Skeletal muscle satellite cell (primary cell): ENCODE results near the gene KRTAP10-5. TPM values are rescaled to one million over a fixed set of nuclear protein-coding genes. Genes with fewer than 3 reads are reported as not detected.
"Not testable (repeated sequence)": the region's sequence is repeated elsewhere in the genome, so short reads cannot be mapped to it uniquely, and the experiment has no call there.

ENCODE experiments used
- H3K27me3 ChIP-seq: 2 replicates; pipeline ENCODE4 v1.7.0; 2013; ENCODE audit warnings: low read length; ENCODE audit not compliant: control insufficient read depth, insufficient read depth
- H3K36me3 ChIP-seq: 2 replicates; pipeline ENCODE4 v1.7.0; 2013; ENCODE audit warnings: mild to moderate bottlenecking, control low read depth, low read length; ENCODE audit not compliant: insufficient read depth
- H3K4me1 ChIP-seq: 2 replicates; pipeline ENCODE4 v1.7.0; 2013; ENCODE audit warnings: low read length; ENCODE audit not compliant: control insufficient read depth, insufficient read depth
- H3K4me2 ChIP-seq: 2 replicates; pipeline ENCODE4 v1.7.0; 2013; ENCODE audit warnings: mild to moderate bottlenecking, low read length
- H3K4me3 ChIP-seq: 2 replicates; pipeline ENCODE4 v1.7.0; 2013; ENCODE audit warnings: low read length
- H3K9ac ChIP-seq: 2 replicates; pipeline ENCODE4 v1.7.0; 2013; ENCODE audit warnings: mild to moderate bottlenecking, low read depth, low read length, moderate library complexity
- H3K9me3 ChIP-seq: replicated peaks from 2 replicates; pipeline ENCODE4 v1.7.0; 2013; ENCODE audit warnings: mild to moderate bottlenecking, control low read depth, low read length
- total RNA-seq: library from RNA; depleted of rRNA; stranded (reverse); fragments of >200 nt; gene quantifications from 2 replicates; pipeline ENCODE4 v1.2.3, GENCODE V29; 2012; rRNA removed

Gene KRTAP10-5, protein sequence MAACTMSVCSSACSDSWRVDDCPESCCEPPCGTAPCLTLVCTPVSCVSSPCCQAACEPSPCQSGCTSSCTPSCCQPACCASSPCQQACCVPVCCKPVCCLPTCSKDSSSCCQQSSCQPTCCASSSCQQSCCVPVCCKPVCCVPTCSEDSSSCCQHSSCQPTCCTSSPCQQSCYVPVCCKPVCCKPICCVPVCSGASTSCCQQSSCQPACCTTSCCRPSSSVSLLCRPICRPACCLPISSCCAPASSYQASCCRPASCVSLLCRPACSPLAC
- total RNA-seq = not detected in 2 replicates

DNA sequence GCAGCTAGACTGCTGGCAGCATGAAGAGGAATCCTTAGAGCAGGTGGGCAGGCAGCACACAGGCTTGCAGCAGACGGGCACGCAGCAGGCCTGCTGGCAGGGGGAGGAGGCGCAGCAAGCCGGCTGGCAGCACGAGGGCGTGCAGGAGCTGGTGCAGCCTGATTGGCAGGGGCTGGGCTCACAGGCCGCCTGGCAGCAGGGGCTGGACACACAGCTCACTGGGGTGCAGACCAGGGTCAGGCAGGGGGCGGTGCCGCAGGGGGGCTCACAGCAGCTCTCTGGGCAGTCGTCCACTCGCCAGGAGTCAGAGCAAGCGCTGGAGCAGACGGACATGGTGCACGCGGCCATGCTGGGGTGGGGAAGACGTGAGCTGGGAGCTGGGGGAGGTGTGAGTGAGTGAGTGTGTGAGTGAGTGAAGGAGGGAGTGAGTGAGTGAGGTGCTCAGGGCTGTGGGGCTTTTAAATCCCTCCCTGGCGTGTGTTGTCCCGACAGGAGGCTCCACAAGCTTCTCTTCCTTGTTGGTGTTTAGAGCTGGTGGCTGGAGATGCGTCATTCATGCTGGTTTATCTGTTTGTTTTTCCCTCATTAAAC lies at the start of gene KRTAP10-5:
Gene KRTAP10-5, minus strand, starts transcription at position 374 of the 591 bp plus-strand sequence. Its CDS starts 26 bp downstream, at position 348.
- not testable (repeated sequence) for H3K36me3 ChIP-seq, H3K4me2 ChIP-seq, H3K9ac ChIP-seq, H3K4me3 ChIP-seq, H3K4me1 ChIP-seq, H3K9me3 ChIP-seq
- peaks cover 16% of the 10 kb centered on the region for H3K27me3 ChIP-seq

DNA sequence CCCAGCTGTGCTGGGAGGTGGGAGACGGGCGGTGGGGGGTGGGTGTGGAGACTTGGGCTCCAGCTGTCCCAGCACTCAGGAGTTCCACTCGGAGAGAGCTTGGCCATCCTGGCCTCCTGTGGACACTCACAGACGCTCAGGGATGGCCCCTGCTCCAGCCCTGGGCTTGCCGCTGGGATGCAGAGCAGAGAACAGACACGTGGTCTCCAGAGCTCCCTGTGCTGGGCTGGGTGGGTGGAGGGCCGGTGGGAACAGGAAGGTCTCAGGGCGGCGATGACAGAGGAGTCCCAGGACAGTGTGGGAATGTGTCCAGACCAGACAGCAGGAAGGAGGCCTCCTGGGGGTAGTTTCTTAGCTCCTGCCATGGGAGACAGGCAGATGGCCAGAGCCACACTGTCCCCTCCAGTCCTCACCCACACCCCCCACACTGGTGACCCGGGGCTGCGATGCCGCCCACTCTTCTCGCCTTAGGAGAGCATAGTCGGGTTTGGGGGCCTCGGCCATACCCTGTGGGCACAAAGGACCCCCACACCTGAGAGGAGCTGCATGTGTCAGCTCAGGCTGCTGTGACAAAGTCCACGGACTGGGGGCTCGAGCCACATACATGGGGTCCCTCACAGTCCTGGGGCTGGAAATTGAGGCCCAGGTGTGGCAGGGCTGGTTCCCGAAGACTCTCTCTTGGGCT lies 48.4 kb upstream of the KRTAP10-5 start:
- no peak overlapping the region for H3K4me3 ChIP-seq
- no peaks in the 10 kb centered on the region for H3K4me1 ChIP-seq
- no peak overlapping the region for H3K4me2 ChIP-seq
- H3K9ac ChIP-seq = no peak overlapping the region
- no peaks in the 10 kb centered on the region for H3K36me3 ChIP-seq
- H3K9me3 ChIP-seq = peaks cover 8% of the 10 kb centered on the region
- peaks cover 18% of the 10 kb centered on the region for H3K27me3 ChIP-seq

DNA sequence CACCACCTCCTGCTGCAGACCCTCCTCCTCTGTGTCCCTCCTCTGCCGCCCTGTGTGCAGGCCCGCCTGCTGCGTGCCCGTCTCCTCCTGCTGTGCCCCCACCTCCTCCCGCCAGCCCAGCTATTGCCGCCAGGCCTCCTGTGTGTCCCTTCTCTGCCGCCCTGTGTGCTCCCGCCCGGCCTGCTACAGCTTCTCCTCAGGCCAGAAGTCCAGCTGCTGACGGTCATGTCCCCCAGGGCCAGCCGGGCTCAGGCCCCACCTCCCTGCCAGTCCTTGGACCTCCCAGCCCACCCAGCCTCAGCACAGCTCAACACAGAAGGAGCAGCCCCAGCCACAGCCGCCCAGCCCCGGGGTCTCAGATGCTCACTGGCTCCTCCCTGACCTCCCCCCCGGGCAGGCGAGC lies 47.4 kb upstream of the KRTAP10-5 start:
- H3K4me3 ChIP-seq, H3K9me3 ChIP-seq, H3K4me1 ChIP-seq, H3K36me3 ChIP-seq, H3K9ac ChIP-seq, H3K4me2 ChIP-seq: not testable (repeated sequence)
- H3K27me3 ChIP-seq = peaks cover 18% of the 10 kb centered on the region

DNA sequence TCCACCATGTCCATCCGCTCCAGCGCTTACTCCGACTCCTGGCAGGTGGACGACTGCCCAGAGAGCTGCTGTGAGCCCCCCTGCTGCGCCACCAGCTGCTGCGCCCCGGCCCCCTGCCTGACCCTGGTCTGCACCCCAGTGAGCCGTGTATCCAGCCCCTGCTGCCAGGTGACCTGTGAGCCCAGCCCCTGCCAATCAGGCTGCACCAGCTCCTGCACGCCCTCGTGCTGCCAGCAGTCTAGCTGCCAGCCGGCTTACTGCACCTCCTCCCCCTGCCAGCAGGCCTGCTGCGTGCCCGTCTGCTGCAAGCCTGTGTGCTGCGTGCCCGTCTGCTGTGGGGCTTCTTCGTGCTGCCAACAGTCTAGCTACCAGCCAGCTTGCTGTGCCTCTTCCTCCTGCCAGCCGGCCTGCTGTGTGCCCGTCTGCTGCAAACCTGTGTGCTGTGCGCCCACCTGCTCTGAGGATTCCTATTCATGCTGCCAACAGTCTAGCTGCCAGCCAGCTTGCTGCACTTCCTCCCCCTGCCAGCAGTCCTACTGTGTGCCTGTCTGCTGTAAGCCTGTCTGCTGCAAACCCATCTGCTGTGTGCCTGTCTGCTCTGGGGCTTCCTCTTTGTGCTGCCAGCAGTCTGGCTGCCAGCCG lies 46.9 kb upstream of the KRTAP10-5 start:
- H3K4me1 ChIP-seq, H3K36me3 ChIP-seq, H3K9ac ChIP-seq, H3K4me2 ChIP-seq, H3K4me3 ChIP-seq: not testable (repeated sequence)
- peaks cover 14% of the 10 kb centered on the region for H3K9me3 ChIP-seq
- H3K27me3 ChIP-seq = peaks cover 18% of the 10 kb centered on the region

DNA sequence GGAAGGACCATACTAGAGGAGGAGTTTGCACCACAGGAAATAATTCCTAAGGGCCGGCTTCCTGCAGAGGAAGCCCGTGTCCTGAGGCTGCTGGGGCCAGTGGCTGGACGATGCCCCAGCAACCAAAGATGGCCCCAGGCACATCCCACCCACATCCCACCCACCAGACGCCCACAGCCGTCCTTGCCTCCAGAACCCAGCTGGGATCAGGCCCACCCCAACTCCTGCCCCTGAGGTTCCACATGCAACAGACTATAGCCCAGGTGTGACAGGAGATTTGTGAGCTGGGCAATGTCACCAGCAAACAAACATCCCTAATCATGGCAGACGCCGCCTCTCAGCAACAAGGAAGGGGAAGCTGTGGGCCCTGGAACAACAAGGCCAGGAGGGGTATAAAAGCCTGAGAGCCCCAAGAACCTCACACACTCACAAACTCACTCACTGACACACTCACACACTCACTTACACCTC lies 46.3 kb upstream of the KRTAP10-5 start, which contains the start of gene KRTAP10-9:
Gene KRTAP10-9, plus strand, starts transcription at position 421 of the 471 bp plus-strand sequence. CDS start 79 bp downstream, outside the sequence.
- H3K9ac ChIP-seq = no peak within 1 kb of the TSS
- no peaks in the 10 kb centered on the region for H3K4me1 ChIP-seq
- H3K4me3 ChIP-seq = no peak within 1 kb of the TSS
- peaks cover 18% of the 10 kb centered on the region for H3K27me3 ChIP-seq
- H3K4me2 ChIP-seq = no peak within 1 kb of the TSS
- H3K9me3 ChIP-seq = peaks cover 8% of the 10 kb centered on the region
- no peaks in the 10 kb centered on the region for H3K36me3 ChIP-seq

DNA sequence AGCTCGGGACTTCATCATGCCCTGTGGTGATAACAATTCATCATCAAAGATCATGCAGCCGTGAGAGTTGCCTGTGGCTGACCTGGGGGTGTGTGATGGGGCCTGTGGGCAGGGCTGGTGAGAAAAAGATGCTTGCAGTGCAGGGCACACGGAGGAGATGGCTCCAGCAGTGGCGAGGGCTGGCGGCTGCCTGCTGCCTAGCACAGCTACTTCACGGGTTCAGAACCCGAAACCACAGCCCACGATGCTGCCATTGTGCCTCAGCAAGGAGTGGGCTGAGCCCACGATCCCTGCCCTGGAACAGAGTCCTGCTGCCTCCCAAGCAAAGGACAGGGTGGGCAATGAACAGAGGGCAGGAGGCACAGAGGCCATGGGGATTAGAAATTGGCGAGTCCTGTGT lies 45.9 kb upstream of the KRTAP10-5 start:
- Histone ChIP-seq H3K9me3 (peaks cover 6% of the 10 kb centered on the region), H3K4me1 (no peaks in the 10 kb centered on the region), H3K36me3 (no peaks in the 10 kb centered on the region), H3K27me3 (peaks cover 18% of the 10 kb centered on the region), H3K4me3 (no peak overlapping the region), H3K9ac (no peak overlapping the region), H3K4me2 (no peak overlapping the region)

DNA sequence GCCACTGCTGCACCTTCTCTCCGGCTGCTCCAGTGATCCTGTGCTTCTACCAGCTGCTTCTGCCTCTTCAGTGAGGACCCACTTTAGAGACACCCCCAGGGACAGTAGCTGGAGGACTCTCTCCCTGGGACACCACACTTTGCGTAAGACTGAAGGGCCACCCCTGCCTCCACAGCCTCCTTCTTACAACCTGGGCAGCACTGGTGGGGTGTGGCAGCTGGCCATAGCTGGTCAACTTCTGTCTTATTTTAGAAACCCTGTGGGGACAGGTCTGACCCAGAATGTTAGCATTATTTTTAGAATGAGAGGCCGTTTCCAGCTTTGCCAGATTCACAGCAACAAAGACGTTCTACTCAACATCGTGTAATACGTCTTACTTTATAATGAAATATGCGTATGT lies 45.4 kb upstream of the KRTAP10-5 start:
- Histone ChIP-seq H3K9ac (no peak overlapping the region), H3K36me3 (no peaks in the 10 kb centered on the region), H3K4me1 (no peaks in the 10 kb centered on the region), H3K4me3 (no peak overlapping the region), H3K4me2 (no peak overlapping the region), H3K27me3 (peaks cover 18% of the 10 kb centered on the region), H3K9me3 (peaks cover 6% of the 10 kb centered on the region)

DNA sequence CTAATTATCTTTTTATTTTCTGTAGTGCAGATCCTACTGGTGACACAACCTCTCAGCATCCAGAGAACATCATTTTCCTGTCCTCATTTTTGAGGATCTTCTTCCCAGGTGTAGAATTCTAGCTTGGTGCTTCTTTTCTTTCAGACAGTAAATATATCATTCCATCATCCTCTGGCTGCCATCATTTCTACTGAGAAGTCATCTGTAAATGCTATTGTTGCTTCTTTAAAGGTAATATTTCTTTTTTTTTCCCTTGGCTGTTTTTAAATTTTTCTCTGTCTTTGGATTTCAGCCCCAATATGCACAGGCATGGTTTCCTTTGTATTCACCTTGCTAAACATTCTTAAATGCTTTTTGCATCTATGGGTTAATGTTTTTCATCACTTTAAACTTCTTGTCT lies 43.2 kb upstream of the KRTAP10-5 start:
- Histone ChIP-seq H3K4me2 (no peak overlapping the region), H3K27me3 (peaks cover 13% of the 10 kb centered on the region), H3K9ac (no peak overlapping the region), H3K4me1 (no peaks in the 10 kb centered on the region), H3K4me3 (no peak overlapping the region), H3K9me3 (peaks cover 6% of the 10 kb centered on the region), H3K36me3 (no peaks in the 10 kb centered on the region)

DNA sequence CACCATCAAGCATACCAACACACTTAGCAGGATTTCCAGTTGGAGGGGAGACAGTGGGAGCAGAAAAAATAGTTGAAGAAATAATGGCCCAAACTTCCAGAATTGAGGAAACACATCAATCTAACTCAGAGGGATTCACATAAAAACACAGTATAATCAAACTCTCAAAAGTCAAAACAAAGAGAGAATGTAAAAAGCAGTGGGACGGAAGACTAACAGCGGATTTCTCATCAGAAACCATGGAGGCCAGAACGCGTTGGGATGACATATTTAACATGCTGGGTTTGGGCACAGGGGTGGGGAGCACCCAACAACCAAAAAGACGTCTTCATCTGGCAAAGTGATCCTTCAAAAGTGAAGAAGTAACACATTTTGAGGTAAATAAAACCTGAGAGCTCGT lies 39.5 kb upstream of the KRTAP10-5 start:
- Histone ChIP-seq H3K4me1 (no peaks in the 10 kb centered on the region), H3K4me3 (no peak overlapping the region), H3K27me3 (peaks cover 24% of the 10 kb centered on the region), H3K9ac (no peak overlapping the region), H3K4me2 (no peak overlapping the region), H3K36me3 (no peaks in the 10 kb centered on the region), H3K9me3 (peaks cover 6% of the 10 kb centered on the region)

DNA sequence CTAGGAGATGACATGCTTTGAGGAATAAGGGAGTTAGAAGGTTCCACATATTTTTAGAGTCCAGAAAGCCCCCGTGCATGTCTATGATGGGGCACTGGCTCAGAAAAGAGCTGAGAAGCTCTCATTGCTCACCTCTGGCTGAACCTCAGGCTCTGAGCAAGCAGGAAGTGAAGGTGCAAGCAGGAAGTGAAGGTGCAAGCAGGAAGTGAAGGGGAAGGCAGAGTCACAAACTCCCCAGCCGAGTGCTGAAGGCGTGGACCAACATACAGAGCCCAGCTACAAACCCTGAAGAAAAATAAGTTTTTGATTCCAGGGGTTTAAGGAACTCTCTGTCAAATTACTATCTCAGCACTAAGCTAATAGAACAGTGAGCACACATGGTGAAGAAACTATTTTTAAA lies 38.5 kb upstream of the KRTAP10-5 start:
- H3K36me3 ChIP-seq = no peaks in the 10 kb centered on the region
- no peak overlapping the region for H3K9ac ChIP-seq
- peaks cover 24% of the 10 kb centered on the region for H3K27me3 ChIP-seq
- no peak overlapping the region for H3K4me2 ChIP-seq
- no peak overlapping the region for H3K4me3 ChIP-seq
- H3K4me1 ChIP-seq = no peaks in the 10 kb centered on the region
- H3K9me3 ChIP-seq = peaks cover 6% of the 10 kb centered on the region

DNA sequence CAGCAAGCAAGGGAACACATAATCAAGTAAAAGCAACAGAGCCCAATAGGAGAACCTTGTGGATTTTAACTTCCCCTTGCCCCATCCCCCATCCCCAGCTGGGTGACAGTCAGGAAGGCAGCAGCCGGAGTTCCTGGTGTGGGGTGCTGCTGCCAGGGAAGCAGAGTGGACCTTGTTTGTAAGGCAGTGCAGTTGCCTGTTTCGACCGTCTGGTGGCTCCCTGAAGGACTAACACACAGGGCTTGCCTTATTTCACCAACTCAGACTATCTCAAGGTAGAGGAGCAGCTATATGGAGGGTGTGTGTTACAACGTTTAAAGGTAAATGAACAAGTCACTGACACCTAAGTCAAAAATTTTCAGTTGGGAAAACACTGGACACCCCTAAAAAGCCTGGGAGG lies 38.1 kb upstream of the KRTAP10-5 start:
- peaks cover 24% of the 10 kb centered on the region for H3K27me3 ChIP-seq
- H3K9ac ChIP-seq = no peak overlapping the region
- H3K4me2 ChIP-seq = no peak overlapping the region
- no peaks in the 10 kb centered on the region for H3K36me3 ChIP-seq
- peaks cover 6% of the 10 kb centered on the region for H3K9me3 ChIP-seq
- H3K4me1 ChIP-seq = no peaks in the 10 kb centered on the region
- no peak overlapping the region for H3K4me3 ChIP-seq
